Spleen (tissue), 11 donors: ENCODE measurements around the gene ACP6. TPM values are rescaled to one million over a fixed set of nuclear protein-coding genes. Genes with fewer than 3 reads are reported as not detected.

Experiments
- DNase-seq: peaks from one replicate; pipeline ENCODE4 v3.0.0-alpha.2; 2020
- H3K27ac ChIP-seq, 8 donors: fragments of 200-600 bp; sonication (generic) in 7 of 8; 1 replicate in 4 of 8; 2 replicates in 4 of 8; pipeline versions ENCODE4 v1.5.0 to v1.8.0; 2016 to 2021; ENCODE audit warnings: inconsistent platforms in 4 of 8, mild to moderate bottlenecking in 4 of 8, moderate library complexity in 1 of 8
- H3K27me3 ChIP-seq, 7 donors: fragments of 200-600 bp; sonication (generic) in 6 of 7; replicated peaks in 1 of 7; 1 replicate in 4 of 7; 2 replicates in 3 of 7; pipeline versions ENCODE4 v1.5.0 to v1.8.0; 2016 to 2021; ENCODE audit warnings: inconsistent platforms in 3 of 7, mild to moderate bottlenecking in 1 of 7
- H3K36me3 ChIP-seq, 6 donors: fragments of 200-600 bp; sonication (generic) in 5 of 6; 1 replicate in 4 of 6; 2 replicates in 2 of 6; pipeline versions ENCODE4 v1.5.0 to v1.8.0; 2016 to 2021; ENCODE audit warnings: inconsistent platforms in 2 of 6
- H3K4me1 ChIP-seq, 6 donors: fragments of 200-600 bp; sonication (generic) in 5 of 6; 1 replicate in 3 of 6; 2 replicates in 3 of 6; pipeline versions ENCODE4 v1.5.0 to v1.8.0; 2016 to 2021; ENCODE audit warnings: inconsistent platforms in 3 of 6
- H3K4me3 ChIP-seq, 8 donors: fragments of 200-600 bp; sonication (generic) in 7 of 8; 1 replicate in 4 of 8; 2 replicates in 4 of 8; pipeline versions ENCODE4 v1.5.0 to v1.8.0; 2016 to 2021; ENCODE audit warnings: inconsistent platforms in 4 of 8, mild to moderate bottlenecking in 4 of 8, moderate library complexity in 2 of 8
- H3K9me3 ChIP-seq, 8 donors: fragments of 200-600 bp; sonication (generic) in 7 of 8; 1 replicate in 4 of 8; 2 replicates in 4 of 8; pipeline versions ENCODE4 v1.5.0 to v1.8.0; 2016 to 2021; ENCODE audit warnings: inconsistent platforms in 4 of 8
- CTCF ChIP-seq, 11 experiments: fragments of 200-600 bp in 7 of 11; fragments of 450-650 bp in 4 of 11; sonication (generic) in 4 of 11; IDR thresholded peaks in 8 of 11; conservative IDR thresholded peaks in 3 of 11; 1 replicate in 7 of 11; 2 replicates in 4 of 11; pipeline versions ENCODE4 v1.4.0 to v1.8.0; 2016 to 2021; ENCODE audit warnings: antibody characterized with exemption in 11 of 11, inconsistent platforms in 4 of 11, mild to moderate bottlenecking in 1 of 11
- POLR2A ChIP-seq, 3 donors: fragments of 450-650 bp; IDR thresholded peaks; one replicate each; pipeline ENCODE4 v1.5.1; 2017; ENCODE audit warnings: antibody characterized with exemption in 3 of 3, mild to moderate bottlenecking in 1 of 3
- POLR2AphosphoS5 ChIP-seq, 3 donors: sonication (generic); formaldehyde crosslinking; IDR thresholded peaks; one replicate each; pipeline ENCODE4 v1.5.1; 2017; ENCODE audit warnings: antibody characterized with exemption in 3 of 3
- WGBS, 5 donors: extraction: QIAGEN DNeasy Blood & Tissue Kit in 3 of 5; methylation state at CpG; one replicate each; pipeline versions ENCODE4 v1.1.5 to v1.1.7; 2013 to 2018; 5-methylcytosine and 5-hydroxymethylcytosine counted together
- intact Hi-C: fragments of 100-400 bp; cut with DNase I; formaldehyde crosslinking; loops from one replicate; pipeline ENCODE4 v1.15.0; 2023; ENCODE audit warnings: low total_unique reads
- polyA plus RNA-seq, 3 donors: library from polyadenylated mRNA; stranded (reverse); fragments of 200-250 nt; gene quantifications; one replicate each; pipeline ENCODE4 v1.2.1, GENCODE V29; 2013
- total RNA-seq, 7 donors: library from RNA; depleted of rRNA in 3 of 7; stranded (reverse); fragments of >200 nt in 3 of 7; fragmentation: NEBNext Ultra II Directional in 4 of 7; extraction: Animal tissue kit (Norgen Biotek cat#: 25700) in 4 of 7; gene quantifications; one replicate each; pipeline versions ENCODE4 v1.1.0 to v1.2.1, GENCODE V29; 2016 to 2021
- donor health status: healthy with polysubstance abuse.
- donor health status: DM: no; HTN: no; CAD: no; lungs with moderate emphysema.
- donor health status: DM: no; HTN: no; CAD: no.
- donor health status: Bipolar disorder and iron deficiency.
- donor health status: healthy.
- donor health status: DM: no; HTN: no; CAD: no.
- donor health status: DM: yes; HTN: yes; CAD: no.

The ACP6 gene
- total and polyA plus RNA-seq, 10 donors = 7.1 to 18.8 (median 9.3) TPM

DNA sequence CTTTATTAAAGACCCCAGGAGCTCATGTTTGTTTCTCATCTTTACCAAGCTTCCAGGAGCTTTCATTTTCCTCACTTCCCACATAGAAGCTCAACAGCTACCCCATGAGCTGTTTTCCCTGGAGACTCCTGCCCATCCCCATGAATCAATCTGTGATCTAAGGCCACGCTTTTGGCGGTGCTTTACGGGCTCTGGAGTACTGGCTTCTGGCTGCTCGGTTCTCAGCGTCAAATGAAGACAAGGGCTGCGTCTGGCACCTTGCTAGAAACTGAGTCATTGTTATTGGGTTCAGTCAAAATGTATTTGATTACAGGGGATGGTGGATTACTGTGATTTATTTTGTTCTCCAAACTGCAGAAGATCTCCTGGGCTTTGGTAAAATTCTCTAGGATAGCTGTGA lies 39.9 kb downstream of the ACP6 start:
- no peak for DNase-seq
- intact Hi-C loops = loop anchor here (10.0 kb wide), 1 partner anchor 264 kb away; no protein-coding TSS in a partner anchor
- Histone ChIP-seq H3K9me3 (no peaks in the 10 kb centered on the region), H3K27me3 (no peaks in the 10 kb centered on the region), H3K27ac (no peak overlapping the region), H3K4me1 (peaks cover 0 to 58% (median 19%) of the 10 kb centered on the region in 6 donors), H3K4me3 (no peak overlapping the region), H3K36me3 (peaks cover 0 to 12% (median 0%) of the 10 kb centered on the region in 6 donors)
- 89 to 96% (median 93%) methylated on average over 6 of the region's 6 CpGs for WGBS, 5 donors
- no peak for TF ChIP-seq POLR2AphosphoS5 (IDR thresholded peaks at IDR 0.05)

DNA sequence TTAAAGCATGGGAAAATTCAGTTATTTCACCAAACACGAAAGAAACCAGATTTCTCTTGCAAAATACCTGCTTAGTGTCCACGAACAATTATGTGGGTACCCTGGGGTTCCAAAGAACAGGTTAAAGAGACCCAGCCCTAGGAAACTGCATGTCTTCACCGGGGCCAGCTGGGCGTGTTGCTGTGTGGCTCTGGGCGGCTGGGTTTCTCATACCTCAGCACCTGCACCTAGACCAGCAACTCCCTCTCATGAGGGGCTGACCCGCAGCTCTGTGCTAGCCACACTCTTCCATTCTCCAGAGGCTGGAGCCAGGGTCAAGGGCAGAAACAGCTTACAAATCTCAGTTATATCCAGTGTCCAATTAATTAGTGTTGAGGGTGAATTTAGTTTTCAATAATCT lies 40.3 kb downstream of the ACP6 start:
- H3K27me3 ChIP-seq = no peaks in the 10 kb centered on the region
- H3K9me3 ChIP-seq = no peaks in the 10 kb centered on the region
- no peak for DNase-seq
- 73 to 83% (median 77%) methylated on average over 6 of the region's 6 CpGs for whole genome bisulfite sequencing, 5 donors
- peaks cover 0 to 12% (median 0%) of the 10 kb centered on the region in 6 donors for H3K36me3 ChIP-seq
- H3K4me3 ChIP-seq = no peak overlapping the region
- TF ChIP-seq POLR2A (IDR thresholded peaks at IDR 0.05) = no peak
- intact Hi-C loops = loop anchor here (10.0 kb wide), 1 partner anchor 265 kb away; no protein-coding TSS in a partner anchor
- H3K4me1 ChIP-seq = peaks cover 0 to 60% (median 23%) of the 10 kb centered on the region in 6 donors
- no peak overlapping the region for H3K27ac ChIP-seq

- no peaks in the 10 kb centered on the region for H3K27me3 ChIP-seq
- H3K36me3 ChIP-seq = peaks cover 0 to 22% (median 5%) of the 10 kb centered on the region in 6 donors
- intact Hi-C loops = loop anchor here (5.0 kb wide), 1 partner anchor 131 kb away; no protein-coding TSS in a partner anchor
- peak overlapping the region in 5 of 8 donors; percentile 43 to 72 (median 59) for H3K27ac ChIP-seq
- H3K4me3 ChIP-seq = no peak overlapping the region
- no peaks in the 10 kb centered on the region for H3K9me3 ChIP-seq
- peaks cover 0 to 61% (median 24%) of the 10 kb centered on the region in 6 donors for H3K4me1 ChIP-seq
- DNase-seq = no peak
- WGBS, 5 donors = 54 to 78% (median 64%) methylated on average over 5 of the region's 5 CpGs
- TF ChIP-seq POLR2AphosphoS5 (IDR thresholded peaks at IDR 0.05) (no peak), POLR2A (IDR thresholded peaks at IDR 0.05) (no peak), CTCF (IDR thresholded peaks at IDR 0.05 in 8 of 11, conservative IDR thresholded peaks at IDR 0.05 in 3 of 11) (no peak)
These were observed 41.9 kb downstream of the ACP6 start for GRCh38 chr1:147628441-147628840.

- no peak overlapping the region for H3K4me3 ChIP-seq
- peak overlapping the region in 4 of 8 donors; percentile 59 to 72 (median 62) for H3K27ac ChIP-seq
- H3K9me3 ChIP-seq = no peaks in the 10 kb centered on the region
- peaks cover 0 to 24% (median 5%) of the 10 kb centered on the region in 6 donors for H3K36me3 ChIP-seq
- TF ChIP-seq CTCF (IDR thresholded peaks at IDR 0.05 in 8 of 11, conservative IDR thresholded peaks at IDR 0.05 in 3 of 11) = peak; percentile 43 to 93 (median 86)
- no peak for TF ChIP-seq POLR2AphosphoS5 (IDR thresholded peaks at IDR 0.05)
- 16 to 32% (median 22%) methylated on average over 3 of the region's 3 CpGs for WGBS, 5 donors
- peak; percentile 86 for DNase-seq
- no peaks in the 10 kb centered on the region for H3K27me3 ChIP-seq
- peaks cover 0 to 61% (median 24%) of the 10 kb centered on the region in 6 donors for H3K4me1 ChIP-seq
- intact Hi-C loops = loop anchor here (5.0 kb wide), 1 partner anchor 130 kb away; no protein-coding TSS in a partner anchor
These were observed 42.8 kb downstream of the ACP6 start for GRCh38 chr1:147627435-147628110.

DNA sequence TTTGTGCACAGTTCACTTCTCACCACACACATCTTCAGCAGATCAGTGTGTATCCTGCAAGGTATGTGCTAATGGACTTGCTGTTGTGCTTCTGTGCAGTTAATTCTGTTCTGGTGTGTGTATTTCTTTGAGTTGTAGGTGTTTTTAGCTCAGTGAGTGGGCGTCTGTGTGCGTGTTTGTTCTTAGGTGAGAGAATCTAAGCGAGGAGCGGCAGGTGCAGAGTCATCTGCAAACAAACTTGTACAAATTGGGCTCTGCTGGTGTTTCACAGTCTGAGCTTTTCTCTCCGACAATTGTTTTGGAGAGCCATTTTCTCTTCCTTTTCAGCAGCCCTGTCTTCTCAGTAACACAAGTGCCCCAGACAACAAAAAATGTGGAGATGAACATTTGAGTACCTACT lies 43.6 kb downstream of the ACP6 start:
- 87 to 97% (median 93%) methylated on average over 5 of the region's 5 CpGs for whole genome bisulfite sequencing, 5 donors
- H3K27me3 ChIP-seq = no peaks in the 10 kb centered on the region
- H3K4me3 ChIP-seq = no peak overlapping the region
- peaks cover 0 to 61% (median 24%) of the 10 kb centered on the region in 6 donors for H3K4me1 ChIP-seq
- intact Hi-C loops = loop anchor here (5.0 kb wide), 1 partner anchor 129 kb away; no protein-coding TSS in a partner anchor
- TF ChIP-seq CTCF (IDR thresholded peaks at IDR 0.05 in 8 of 11, conservative IDR thresholded peaks at IDR 0.05 in 3 of 11) (no peak), POLR2A (IDR thresholded peaks at IDR 0.05) (no peak), POLR2AphosphoS5 (IDR thresholded peaks at IDR 0.05) (no peak)
- H3K36me3 ChIP-seq = peaks cover 0 to 24% (median 5%) of the 10 kb centered on the region in 6 donors
- DNase-seq = no peak
- H3K27ac ChIP-seq = no peak overlapping the region
- H3K9me3 ChIP-seq = no peaks in the 10 kb centered on the region
